Right lobe of liver (tissue), 6 donors: ENCODE measurements around the gene IL12RB1. TPM values are rescaled to one million over a fixed set of nuclear protein-coding genes. Genes with fewer than 3 reads are reported as not detected.
"Not testable (repeated sequence)": the region's sequence is repeated elsewhere in the genome, so short reads cannot be mapped to it uniquely, and the experiment has no call there.

ENCODE experiments used
- ATAC-seq, 4 donors: fragments of 200-7000 bp; cut with Tn5 transposase; one replicate each; pipeline ENCODE4 v1.9.1; 2020; ENCODE audit warnings: mild to moderate bottlenecking in 4 of 4, moderate library complexity in 4 of 4
- DNase-seq, 3 donors: peaks; one replicate each; pipeline ENCODE4 v3.0.0-alpha.2; 2020
- H3K27ac ChIP-seq, 3 donors: fragments of 200-600 bp; one replicate each; pipeline ENCODE4 v1.8.0; 2022
- H3K27me3 ChIP-seq, 2 donors: fragments of 200-600 bp; one replicate each; pipeline ENCODE4 v1.8.0; 2022
- H3K36me3 ChIP-seq, 4 donors: fragments of 200-600 bp; sonication (generic) in 1 of 4; one replicate each; pipeline versions ENCODE4 v1.5.1 to v1.8.0; 2017 to 2022; ENCODE audit warnings: control low read depth in 1 of 4
- H3K4me1 ChIP-seq, 4 donors: fragments of 200-600 bp; sonication (generic) in 1 of 4; one replicate each; pipeline versions ENCODE4 v1.5.1 to v1.8.0; 2017 to 2022; ENCODE audit warnings: control low read depth in 1 of 4
- H3K4me3 ChIP-seq, 3 donors: fragments of 200-600 bp; one replicate each; pipeline ENCODE4 v1.8.0; 2022
- H3K9me3 ChIP-seq, 4 donors: fragments of 200-600 bp; sonication (generic) in 1 of 4; one replicate each; pipeline versions ENCODE4 v1.5.1 to v1.8.0; 2017 to 2022; ENCODE audit warnings: control low read depth in 1 of 4
- POLR2A ChIP-seq: fragments of 450-650 bp; IDR thresholded peaks from one replicate; pipeline ENCODE4 v1.6.1; 2017; ENCODE audit warnings: antibody characterized with exemption, mild to moderate bottlenecking
- WGBS: methylation state at CpG from one replicate; pipeline ENCODE4 v1.1.6; 2018; ENCODE audit warnings: low coverage, low lambda C conversion rate; ENCODE audit not compliant: insufficient coverage; ENCODE audit errors: missing lambda C conversion rate; 5-methylcytosine and 5-hydroxymethylcytosine counted together
- intact Hi-C, 2 donors: fragments of 100-400 bp; cut with DNase I; formaldehyde crosslinking; loops; one replicate each; pipeline versions ENCODE4 v1.11.2 to v1.14.1; 2022
- total RNA-seq, 6 experiments: library from RNA; depleted of rRNA in 2 of 6; stranded (reverse); fragments of >200 nt in 2 of 6; fragmentation: NEBNext Ultra II Directional in 3 of 6; extraction: Animal tissue kit (Norgen Biotek cat#: 25700) in 3 of 6; gene quantifications; one replicate each; pipeline versions ENCODE4 v1.1.0 to v1.2.4, GENCODE V29; 2016 to 2023
- TF ChIP-seq, protein P1 (sequence below), 4 donors: fragments of 200-600 bp in 3 of 4; fragments of 450-650 bp in 1 of 4; IDR thresholded peaks; one replicate each; pipeline versions ENCODE4 v1.5.1 to v1.8.0; 2016 to 2022; ENCODE audit warnings: antibody characterized with exemption in 4 of 4, mild to moderate bottlenecking in 2 of 4
- donor health status: DM: no; HTN: yes; CAD: no.
- donor health status: DM: no; HTN: no; CAD: no.
- donor health status: DM: no; HTN: no; CAD: no.
- donor health status: DM: no; HTN: yes; CAD: no.
- donor health status: DM: no; HTN: yes; CAD: no.

The IL12RB1 gene
- total RNA-seq, 6 experiments from 2014 or later = 0.25 to 2.0 (median 0.70) TPM

DNA sequence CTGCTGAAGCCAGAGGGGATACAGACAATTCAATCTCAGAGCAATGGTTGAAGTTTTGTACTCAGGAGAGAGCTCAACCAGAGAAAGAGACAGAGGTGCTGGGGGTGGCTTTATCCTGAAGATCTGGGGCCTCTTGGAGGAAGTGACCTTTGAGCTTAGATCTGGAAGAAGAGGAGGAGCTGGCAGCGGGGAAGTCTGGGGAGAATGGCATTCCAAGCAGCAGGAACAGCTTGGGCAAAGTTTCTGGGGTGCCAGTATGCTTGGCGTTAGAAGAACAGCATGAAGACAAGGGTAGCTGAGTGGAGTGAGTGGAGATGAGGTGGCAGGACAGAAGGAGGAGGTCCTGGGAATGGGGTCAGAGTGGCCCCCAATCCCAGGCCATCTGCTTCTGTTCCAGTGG is 22.2 kb upstream of the IL12RB1 start:
- Histone ChIP-seq H3K27me3 (no peaks in the 10 kb centered on the region), H3K27ac (peak overlapping the region; percentile 65 to 87 (median 81)), H3K4me1 (peaks cover 0 to 25% (median 2%) of the 10 kb centered on the region in 4 donors), H3K36me3 (no peaks in the 10 kb centered on the region), H3K4me3 (peak overlapping the region in 2 of 3 donors; percentile 79 to 89), H3K9me3 (no peaks in the 10 kb centered on the region)
- WGBS = 13% methylated on average over 2 of the region's 2 CpGs
- ATAC-seq (peak in 1 of 4 donors; percentile 16), DNase-seq (no peak)
- TF ChIP-seq, protein P1, sequence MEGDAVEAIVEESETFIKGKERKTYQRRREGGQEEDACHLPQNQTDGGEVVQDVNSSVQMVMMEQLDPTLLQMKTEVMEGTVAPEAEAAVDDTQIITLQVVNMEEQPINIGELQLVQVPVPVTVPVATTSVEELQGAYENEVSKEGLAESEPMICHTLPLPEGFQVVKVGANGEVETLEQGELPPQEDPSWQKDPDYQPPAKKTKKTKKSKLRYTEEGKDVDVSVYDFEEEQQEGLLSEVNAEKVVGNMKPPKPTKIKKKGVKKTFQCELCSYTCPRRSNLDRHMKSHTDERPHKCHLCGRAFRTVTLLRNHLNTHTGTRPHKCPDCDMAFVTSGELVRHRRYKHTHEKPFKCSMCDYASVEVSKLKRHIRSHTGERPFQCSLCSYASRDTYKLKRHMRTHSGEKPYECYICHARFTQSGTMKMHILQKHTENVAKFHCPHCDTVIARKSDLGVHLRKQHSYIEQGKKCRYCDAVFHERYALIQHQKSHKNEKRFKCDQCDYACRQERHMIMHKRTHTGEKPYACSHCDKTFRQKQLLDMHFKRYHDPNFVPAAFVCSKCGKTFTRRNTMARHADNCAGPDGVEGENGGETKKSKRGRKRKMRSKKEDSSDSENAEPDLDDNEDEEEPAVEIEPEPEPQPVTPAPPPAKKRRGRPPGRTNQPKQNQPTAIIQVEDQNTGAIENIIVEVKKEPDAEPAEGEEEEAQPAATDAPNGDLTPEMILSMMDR (IDR thresholded peaks at IDR 0.05) = no peak
- TF ChIP-seq POLR2A = no peak
- intact Hi-C loops = no loop called here

DNA sequence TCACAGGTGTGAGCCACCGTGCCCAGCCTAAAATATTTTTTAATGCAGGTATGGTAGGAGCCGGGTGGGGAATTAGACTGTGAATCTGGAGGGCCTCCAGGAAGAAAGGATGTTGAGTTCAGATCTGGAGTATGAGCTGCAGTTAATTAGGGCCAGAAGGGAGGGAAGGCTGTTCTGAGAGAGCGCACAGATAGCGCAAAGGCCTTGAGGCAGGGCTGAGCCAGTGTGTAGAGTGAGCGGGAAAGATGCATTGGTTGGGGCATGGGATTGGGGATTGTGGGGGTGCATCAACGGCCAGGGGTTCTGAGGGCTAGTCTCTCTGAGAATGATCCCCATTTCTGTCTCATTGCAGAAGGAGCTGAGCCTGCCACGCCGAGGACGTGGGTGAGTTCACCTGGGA is 20.5 kb upstream of the IL12RB1 start:
- Histone ChIP-seq H3K9me3 (no peaks in the 10 kb centered on the region), H3K4me1 (peaks cover 0 to 25% (median 2%) of the 10 kb centered on the region in 4 donors), H3K27ac (no peak overlapping the region), H3K4me3 (no peak overlapping the region), H3K27me3 (no peaks in the 10 kb centered on the region), H3K36me3 (no peaks in the 10 kb centered on the region)
- TF ChIP-seq POLR2A = no peak
- TF ChIP-seq, protein P1 (IDR thresholded peaks at IDR 0.05) = no peak
- DNase-seq (no peak), ATAC-seq (no peak)
- 86% methylated on average over 2 of the region's 9 CpGs for WGBS
- intact Hi-C loops = no loop called here

DNA sequence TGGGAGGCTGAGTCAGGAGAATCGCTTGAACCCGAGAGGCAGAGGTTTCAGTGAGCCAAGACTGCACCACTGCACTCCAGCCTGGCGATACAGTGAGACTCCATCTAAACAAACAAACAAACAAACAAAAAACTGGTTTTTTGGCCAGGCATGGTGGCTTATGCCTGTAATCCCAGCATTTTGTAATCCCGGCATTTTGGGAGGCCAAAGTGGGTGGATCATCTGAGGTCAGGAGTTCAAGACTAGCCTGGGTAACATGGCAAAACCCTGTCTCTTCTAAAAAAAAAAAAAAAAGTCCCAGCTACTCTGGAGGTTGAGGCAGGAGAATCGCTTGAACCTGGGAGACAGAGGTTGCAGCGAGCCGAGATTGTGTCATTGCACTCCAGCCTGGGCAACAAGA is 18.5 kb upstream of the IL12RB1 start:
- DNase-seq, H3K9me3 ChIP-seq, H3K27me3 ChIP-seq, intact Hi-C loops, H3K4me3 ChIP-seq, ATAC-seq, H3K36me3 ChIP-seq: not testable (repeated sequence)
- 24% methylated on average over 4 of the region's 7 CpGs for WGBS
- peaks cover 0 to 16% (median 2%) of the 10 kb centered on the region in 4 donors for H3K4me1 ChIP-seq
- H3K27ac ChIP-seq = peak overlapping the region in 1 of 3 donors; percentile 61

DNA sequence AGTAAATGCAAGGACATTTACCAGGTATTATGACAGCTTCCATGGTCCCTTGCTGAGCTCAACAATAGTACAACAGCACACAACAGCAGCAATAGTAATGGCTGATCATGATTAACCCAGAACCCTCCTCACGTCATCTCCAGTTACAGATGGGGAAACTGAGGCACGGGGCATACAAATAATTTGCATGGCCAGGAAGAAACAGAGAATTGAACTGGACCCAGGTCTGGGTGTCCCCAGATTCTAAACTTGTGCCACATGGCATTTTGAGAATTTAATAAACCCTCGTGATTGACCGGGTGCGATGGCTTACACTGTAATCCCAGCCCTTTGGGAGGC is 18.0 kb upstream of the IL12RB1 start:
- intact Hi-C loops = no loop called here
- H3K36me3 ChIP-seq = no peaks in the 10 kb centered on the region
- peak overlapping the region; percentile 61 to 80 (median 65) for H3K27ac ChIP-seq
- WGBS = 37% methylated on average over 3 of the region's 5 CpGs
- H3K9me3 ChIP-seq = no peaks in the 10 kb centered on the region
- peaks cover 0 to 16% (median 2%) of the 10 kb centered on the region in 4 donors for H3K4me1 ChIP-seq
- H3K27me3 ChIP-seq = no peaks in the 10 kb centered on the region
- TF ChIP-seq POLR2A = no peak
- TF ChIP-seq, protein P1 (IDR thresholded peaks at IDR 0.05) = no peak
- DNase-seq (no peak), ATAC-seq (no peak)
- H3K4me3 ChIP-seq = peak overlapping the region; percentile 31 to 47 (median 46)

DNA sequence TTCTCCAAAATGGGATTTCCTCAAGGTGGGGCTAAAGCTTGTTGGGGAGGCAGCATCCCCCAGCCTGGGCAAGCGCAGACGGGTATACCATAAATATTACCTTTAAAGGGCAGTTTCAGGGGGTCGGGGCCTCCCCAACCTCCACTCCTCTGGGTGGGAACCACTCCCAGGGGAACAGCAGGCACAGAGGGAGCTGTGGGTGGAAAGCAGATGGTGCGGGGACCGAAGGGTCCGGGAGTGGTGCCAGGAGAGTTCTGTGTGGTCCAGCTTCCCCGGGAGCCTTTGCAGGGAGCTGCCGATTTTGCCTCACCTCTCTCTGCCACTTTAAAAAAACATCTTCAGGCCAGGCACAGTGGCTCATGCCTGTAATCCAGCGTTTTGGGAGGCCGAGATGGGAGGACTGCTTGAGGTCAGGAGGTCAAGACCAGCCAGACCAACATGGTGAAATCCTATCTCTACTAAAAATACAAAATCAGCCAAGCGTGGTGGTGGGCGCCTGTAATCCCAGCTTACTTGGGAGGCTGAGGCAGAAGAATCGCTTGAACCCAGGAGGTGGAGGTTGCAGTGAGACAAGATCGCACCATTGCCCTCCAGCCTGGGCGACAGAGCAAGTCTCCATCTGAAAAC is 16.3 kb upstream of the IL12RB1 start:
- H3K27me3 ChIP-seq = no peaks in the 10 kb centered on the region
- TF ChIP-seq, protein P1 (IDR thresholded peaks at IDR 0.05) = no peak
- no peak for TF ChIP-seq POLR2A
- H3K27ac ChIP-seq = no peak overlapping the region
- H3K36me3 ChIP-seq = no peaks in the 10 kb centered on the region
- intact Hi-C loops = no loop called here
- no peak for ATAC-seq
- 87% methylated on average over 10 of the region's 15 CpGs for WGBS
- no peak overlapping the region for H3K4me3 ChIP-seq
- no peaks in the 10 kb centered on the region for H3K9me3 ChIP-seq
- peak in 1 of 3 donors; percentile 11 for DNase-seq
- peaks cover 0 to 14% (median 7%) of the 10 kb centered on the region in 4 donors for H3K4me1 ChIP-seq
